OCI-LY7 (cell line): ENCODE results near the gene RNF208. TPM values are rescaled to one million over a fixed set of nuclear protein-coding genes. Genes with fewer than 3 reads are reported as not detected.
A peak's percentile ranks its signal among the peaks of the same experiment; 100 is the strongest.

Experiments used
- BruUV-seq: library from RNA; stranded (reverse); fragments of 400-500 nt; replicated peaks from 2 replicates; lab custom pipeline; 2021; lab: Mats Ljungman, UMichigan
- CTCF ChIA-PET: fragments of 300-600 bp; sonication (Branson Sonifier 250); formaldehyde crosslinking; loops from one replicate; lab custom pipeline; 2022; ENCODE audit warnings: antibody characterized with exemption; ENCODE audit not compliant: unreplicated experiment; lab: Charles Lee
- POLR2A ChIA-PET: fragments of 300-600 bp; sonication (Branson Sonifier 250); formaldehyde crosslinking; loops from one replicate; lab custom pipeline; 2022; ENCODE audit warnings: antibody characterized with exemption; lab: Charles Lee
- DNase-seq: peaks from one replicate; pipeline ENCODE4 v3.0.0-alpha.2; 2015; ENCODE audit warnings: low spot score
- H2AFZ ChIP-seq: fragments of 200-600 bp; sonication (generic), shearing (Covaris generic); 2 replicates; pipeline ENCODE4 v1.6.1; 2014; ENCODE audit warnings: mild to moderate bottlenecking, antibody characterized with exemption, low read length, moderate library complexity
- H3K27ac ChIP-seq: fragments of 200-600 bp; sonication (generic); 2 replicates; pipeline ENCODE4 v1.5.1; 2014; ENCODE audit warnings: mixed run types, low read depth, mild to moderate bottlenecking, moderate library complexity, low read length, inconsistent platforms; ENCODE audit not compliant: poor library complexity, severe bottlenecking
- H3K36me3 ChIP-seq: fragments of 200-600 bp; sonication (generic); 2 replicates; pipeline ENCODE4 v1.6.1; 2014; ENCODE audit warnings: mild to moderate bottlenecking, antibody characterized with exemption, low read length, moderate library complexity, mixed read lengths; ENCODE audit not compliant: insufficient read depth
- H3K4me1 ChIP-seq: fragments of 200-600 bp; sonication (generic); 2 replicates; pipeline ENCODE4 v1.5.1; 2014; ENCODE audit warnings: mild to moderate bottlenecking, low read length; ENCODE audit not compliant: insufficient read depth, poor library complexity, severe bottlenecking
- H3K4me2 ChIP-seq: fragments of 200-600 bp; sonication (generic); 2 replicates; pipeline ENCODE4 v1.6.1; 2014; ENCODE audit warnings: mild to moderate bottlenecking, low read length
- H3K4me3 ChIP-seq: fragments of 200-600 bp; sonication (generic); 2 replicates; pipeline ENCODE4 v1.5.1; 2014; ENCODE audit warnings: mild to moderate bottlenecking, low read depth, low read length; ENCODE audit not compliant: poor library complexity, severe bottlenecking
- H3K79me2 ChIP-seq: fragments of 200-600 bp; sonication (generic); 2 replicates; pipeline ENCODE4 v1.6.1; 2016; ENCODE audit warnings: low read depth, mild to moderate bottlenecking, low read length, moderate library complexity, mixed read lengths; ENCODE audit not compliant: insufficient read depth
- H3K9me2 ChIP-seq: fragments of 200-600 bp; sonication (generic); 2 replicates; pipeline ENCODE4 v1.6.1; 2016; ENCODE audit warnings: mild to moderate bottlenecking, low read length, mixed read lengths; ENCODE audit not compliant: insufficient read depth
- H3K9me3 ChIP-seq: fragments of 200-600 bp; sonication (generic); 2 replicates; pipeline ENCODE4 v1.6.1; 2014; ENCODE audit warnings: mild to moderate bottlenecking, mixed run types, low read length, mixed read lengths
- H4K20me1 ChIP-seq: fragments of 200-600 bp; sonication (generic); 2 replicates; pipeline ENCODE4 v1.6.1; 2014; ENCODE audit warnings: mild to moderate bottlenecking, antibody characterized with exemption, low read length, moderate library complexity, mixed read lengths; ENCODE audit not compliant: insufficient read depth
- EZH2phosphoT487 ChIP-seq: fragments of 200-600 bp; sonication (generic); IDR thresholded peaks from 2 replicates; pipeline ENCODE4 v1.6.1; 2018; ENCODE audit warnings: low read depth, borderline replicate concordance, mild to moderate bottlenecking, mixed run types, antibody characterized with exemption, low read length, moderate library complexity, mixed read lengths
- intact Hi-C: fragments of 100-400 bp; cut with micrococcal nuclease; formaldehyde crosslinking; loops from one replicate; pipeline ENCODE4 v1.10.0; 2022; ENCODE audit not compliant: unreplicated experiment
- total RNA-seq, 2 experiments: library from RNA; depleted of rRNA in 1 of 2; stranded (reverse); fragments of >200 nt in 1 of 2; shearing (Covaris generic) in 1 of 2; gene quantifications; 2 replicates each; pipeline ENCODE4 v1.2.3, GENCODE V29; 2014 to 2022
- TF ChIP-seq, protein P1 (sequence below): fragments of 200-600 bp; sonication (generic); conservative IDR thresholded peaks from 2 replicates; pipeline ENCODE4 v1.5.1; 2014; ENCODE audit warnings: mild to moderate bottlenecking, antibody characterized with exemption, low read length, moderate library complexity, mixed read lengths

RNF208 gene
- total RNA-seq, 2 experiments from 2014 or later = 0.47 to 5.5 TPM

DNA sequence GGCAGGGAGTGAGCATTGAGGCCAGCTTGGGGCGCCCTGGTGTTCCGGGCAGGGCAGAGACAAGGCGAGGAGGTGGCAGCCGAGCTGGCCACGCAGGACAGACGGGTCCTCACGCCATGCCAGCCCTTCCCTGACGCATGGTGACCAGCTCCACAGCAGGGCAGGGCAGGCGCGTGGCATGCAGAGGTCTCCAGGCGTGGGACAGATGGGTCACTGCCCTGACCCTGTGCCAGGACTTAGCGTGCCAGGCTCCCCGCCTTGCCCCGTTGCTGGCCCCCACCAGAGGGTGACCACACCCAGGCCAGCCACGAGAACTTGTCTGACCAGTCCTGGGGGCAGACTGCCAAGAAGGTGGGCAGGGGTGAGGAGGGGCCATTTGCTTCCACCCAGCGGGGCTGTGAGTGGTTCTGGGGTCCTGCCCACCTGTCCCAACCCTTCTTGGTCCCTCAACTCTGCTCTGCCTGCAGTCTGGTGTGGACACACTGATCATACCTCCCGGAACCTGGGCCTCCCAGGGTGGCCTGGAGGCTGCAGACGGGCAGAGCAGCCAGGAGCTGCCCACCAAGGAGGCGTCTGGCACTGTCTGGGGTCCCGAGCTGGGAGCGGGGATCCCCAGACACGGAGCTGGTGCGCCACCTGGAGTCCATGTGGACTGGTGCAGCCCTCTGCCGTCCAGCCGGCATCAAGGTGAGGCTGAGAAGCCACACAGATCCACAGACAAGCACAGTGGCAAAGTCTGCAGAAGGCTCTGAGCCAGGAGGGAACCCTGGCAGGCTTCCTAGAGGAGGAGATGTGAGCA lies 5.2 kb upstream of the RNF208 start, which contains the start of gene RNF224:
Gene RNF224, plus strand, starts transcription at position 449 of the 799 bp plus-strand sequence. CDS start 834 bp downstream, outside the sequence.
- no peaks in the 10 kb centered on the region for H4K20me1 ChIP-seq
- TF ChIP-seq, protein P1, sequence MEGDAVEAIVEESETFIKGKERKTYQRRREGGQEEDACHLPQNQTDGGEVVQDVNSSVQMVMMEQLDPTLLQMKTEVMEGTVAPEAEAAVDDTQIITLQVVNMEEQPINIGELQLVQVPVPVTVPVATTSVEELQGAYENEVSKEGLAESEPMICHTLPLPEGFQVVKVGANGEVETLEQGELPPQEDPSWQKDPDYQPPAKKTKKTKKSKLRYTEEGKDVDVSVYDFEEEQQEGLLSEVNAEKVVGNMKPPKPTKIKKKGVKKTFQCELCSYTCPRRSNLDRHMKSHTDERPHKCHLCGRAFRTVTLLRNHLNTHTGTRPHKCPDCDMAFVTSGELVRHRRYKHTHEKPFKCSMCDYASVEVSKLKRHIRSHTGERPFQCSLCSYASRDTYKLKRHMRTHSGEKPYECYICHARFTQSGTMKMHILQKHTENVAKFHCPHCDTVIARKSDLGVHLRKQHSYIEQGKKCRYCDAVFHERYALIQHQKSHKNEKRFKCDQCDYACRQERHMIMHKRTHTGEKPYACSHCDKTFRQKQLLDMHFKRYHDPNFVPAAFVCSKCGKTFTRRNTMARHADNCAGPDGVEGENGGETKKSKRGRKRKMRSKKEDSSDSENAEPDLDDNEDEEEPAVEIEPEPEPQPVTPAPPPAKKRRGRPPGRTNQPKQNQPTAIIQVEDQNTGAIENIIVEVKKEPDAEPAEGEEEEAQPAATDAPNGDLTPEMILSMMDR = peak; percentile 96
- no peak for TF ChIP-seq EZH2phosphoT487
- intact Hi-C loops = loop anchor here (1.0 to 2.0 kb wide), 4 partner anchors 27 to 181 kb away; partner anchors contain the start of genes NPDC1 and TPRN
- no peaks in the 10 kb centered on the region for H3K79me2 ChIP-seq
- peaks cover 21% of the 10 kb centered on the region for H3K4me1 ChIP-seq
- CTCF ChIA-PET = interaction anchor here (0.6 kb wide), 1 partner anchor 34 kb away, joined by 3 read pairs; no protein-coding TSS in a partner anchor
- peak; percentile 90 for DNase-seq
- no TSS peak for BruUV-seq
- no peaks in the 10 kb centered on the region for H3K36me3 ChIP-seq
- no peak within 1 kb of the TSS for H3K27ac ChIP-seq
- H3K4me2 ChIP-seq = no peak within 1 kb of the TSS
- POLR2A ChIA-PET = interaction anchor here (0.6 kb wide), 2 partner anchors 77 to 109 kb away, joined by 5 read pairs; no protein-coding TSS in a partner anchor
- no peak within 1 kb of the TSS for H2AFZ ChIP-seq
- no peaks in the 10 kb centered on the region for H3K9me2 ChIP-seq
- no peak within 1 kb of the TSS for H3K4me3 ChIP-seq
- H3K9me3 ChIP-seq = no peaks in the 10 kb centered on the region

DNA sequence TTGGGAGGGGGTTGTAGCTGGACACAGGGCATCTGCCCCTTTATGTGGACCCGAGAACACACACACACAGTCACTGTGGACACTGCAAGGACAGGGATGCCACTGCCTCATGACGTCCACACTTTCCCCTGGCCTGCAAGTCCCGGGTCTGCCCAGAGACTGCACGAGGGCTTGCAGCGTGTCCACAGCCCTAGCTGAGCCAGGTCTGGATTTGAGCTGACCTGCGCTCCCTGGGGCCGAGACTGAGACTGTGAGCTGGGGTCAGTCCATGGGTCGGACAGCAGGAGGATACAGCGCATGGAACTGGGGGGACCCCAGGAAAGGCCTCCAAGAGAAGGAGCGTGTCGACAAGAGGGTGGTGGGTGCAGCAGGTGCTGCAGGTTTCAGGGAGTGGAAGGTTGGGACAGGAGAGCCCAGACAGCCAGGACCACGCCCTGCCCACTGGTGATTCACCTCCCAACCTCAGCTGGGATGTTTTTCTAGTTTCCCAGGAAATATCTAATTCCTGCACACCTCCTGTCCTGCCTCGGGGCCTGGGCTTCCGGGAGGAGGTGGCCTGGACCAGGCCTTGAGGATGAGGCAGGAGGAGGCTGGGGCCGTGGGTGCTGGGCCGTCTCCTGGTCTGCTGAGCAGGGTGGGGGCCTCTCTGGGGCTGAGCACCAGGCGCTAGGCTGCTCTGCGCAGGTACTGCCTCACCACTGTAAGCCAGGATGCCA lies 4.5 kb upstream of the RNF208 start:
- CTCF ChIA-PET = interaction anchor here (0.6 kb wide), 1 partner anchor 33 kb away, joined by 3 read pairs; no protein-coding TSS in a partner anchor
- Histone ChIP-seq H3K36me3 (no peaks in the 10 kb centered on the region), H3K9me3 (no peaks in the 10 kb centered on the region), H3K79me2 (no peaks in the 10 kb centered on the region), H3K9me2 (no peaks in the 10 kb centered on the region), H4K20me1 (no peaks in the 10 kb centered on the region), H2AFZ (no peak overlapping the region), H3K27ac (no peak overlapping the region), H3K4me3 (no peak overlapping the region), H3K4me1 (peaks cover 25% of the 10 kb centered on the region), H3K4me2 (no peak overlapping the region)
- intact Hi-C loops = loop anchor here (1.0 to 2.0 kb wide), 4 partner anchors 26 to 180 kb away; partner anchors contain the start of genes NPDC1 and TPRN
- BruUV-seq = no TSS peak
- no peak for DNase-seq
- TF ChIP-seq EZH2phosphoT487 = no peak
- TF ChIP-seq, protein P1 = no peak
- POLR2A ChIA-PET = no interaction called here
